H1 (cell line): ENCODE results near the gene UBAP2. TPM values are rescaled to one million over a fixed set of nuclear protein-coding genes. Genes with fewer than 3 reads are reported as not detected.

Experiments used
- CTCF ChIA-PET: fragments of 300-600 bp; sonication (Branson Sonifier 250); formaldehyde crosslinking; loops from one replicate; lab custom pipeline; 2021; ENCODE audit not compliant: partially characterized antibody; lab: Charles Lee
- POLR2A ChIA-PET: fragments of 300-600 bp; sonication (Branson Sonifier 250); formaldehyde crosslinking; loops from one replicate; lab custom pipeline; 2021; ENCODE audit warnings: inconsistent platforms; ENCODE audit not compliant: partially characterized antibody; lab: Charles Lee
- DNase-seq, 2 experiments: peaks; one replicate each; pipeline versions ENCODE4 v3.0.0 to v3.0.0-alpha.2; 2010 to 2022; ENCODE audit warnings: low spot score in 2 of 2, low read depth in 1 of 2, mixed read lengths in 1 of 2
- FAIRE-seq: peaks from 2 replicates; lab custom pipeline; 2011; peaks lifted over from hg19 to GRCh38; lab: Jason Lieb, UNC
- H2AFZ ChIP-seq: 2 replicates; pipeline ENCODE4 v1.8.1; 2012; ENCODE audit warnings: low read length, inconsistent platforms
- H2AK5ac ChIP-seq: 2 replicates; pipeline ENCODE4 v1.6.1; 2013; ENCODE audit warnings: low read depth, low read length
- H2BK120ac ChIP-seq: replicated peaks from 2 replicates; pipeline ENCODE3; 2013; ENCODE audit warnings: low read depth, low read length, inconsistent platforms
- H2BK12ac ChIP-seq: 2 replicates; pipeline ENCODE4 v1.6.1; 2013; ENCODE audit warnings: low read depth, low read length
- H2BK15ac ChIP-seq: 2 replicates; pipeline ENCODE4 v1.6.1; 2013; ENCODE audit warnings: low read length
- H2BK20ac ChIP-seq: 2 replicates; pipeline ENCODE4 v1.6.1; 2013; ENCODE audit warnings: low read length
- H2BK5ac ChIP-seq: 2 replicates; pipeline ENCODE4 v1.6.1; 2013; ENCODE audit warnings: low read depth, low read length
- H3K14ac ChIP-seq: 2 replicates; pipeline ENCODE4 v1.6.1; 2013; ENCODE audit warnings: inconsistent platforms; ENCODE audit not compliant: insufficient read length
- H3K18ac ChIP-seq: 2 replicates; pipeline ENCODE4 v1.6.1; 2013; ENCODE audit warnings: low read length; ENCODE audit errors: extremely low read depth
- H3K23ac ChIP-seq: 2 replicates; pipeline ENCODE4 v1.6.1; 2013; ENCODE audit warnings: inconsistent platforms; ENCODE audit not compliant: insufficient read length
- H3K23me2 ChIP-seq: 2 replicates; pipeline ENCODE4 v1.6.1; 2013; ENCODE audit warnings: low read depth, low read length
- H3K27ac ChIP-seq: 2 replicates; pipeline ENCODE4 v1.6.1; 2011; ENCODE audit warnings: low read depth, low read length, inconsistent platforms
- H3K27me3 ChIP-seq, 4 experiments: replicated peaks in 1 of 4; 1 replicate in 1 of 4; 2 replicates in 3 of 4; pipeline versions ENCODE4 v1.6.1 to v1.8.1; 2011 to 2013; ENCODE audit warnings: low read length in 3 of 4, mild to moderate bottlenecking in 3 of 4, inconsistent platforms in 2 of 4, mixed read lengths in 2 of 4, moderate library complexity in 1 of 4; ENCODE audit not compliant: control insufficient read depth in 3 of 4, insufficient read depth in 3 of 4; ENCODE audit errors: extremely low read depth in 1 of 4
- H3K36me3 ChIP-seq, 4 experiments: 2 replicates each; pipeline versions ENCODE4 v1.6.1 to v1.8.1; 2011 to 2013; ENCODE audit warnings: mild to moderate bottlenecking in 4 of 4, low read length in 3 of 4, moderate library complexity in 2 of 4, control low read depth in 1 of 4, inconsistent platforms in 1 of 4; ENCODE audit not compliant: insufficient read depth in 4 of 4, control insufficient read depth in 2 of 4
- H3K4ac ChIP-seq: replicated peaks from 2 replicates; pipeline ENCODE3; 2013; ENCODE audit warnings: low read length, low read depth, mixed read lengths, inconsistent platforms; ENCODE audit not compliant: insufficient read length
- H3K4me1 ChIP-seq, 4 experiments: replicated peaks in 1 of 4; 1 replicate in 1 of 4; 2 replicates in 3 of 4; pipeline versions ENCODE4 v1.6.1 to v1.8.1; 2011 to 2013; ENCODE audit warnings: low read length in 3 of 4, inconsistent platforms in 2 of 4, mixed read lengths in 1 of 4; ENCODE audit not compliant: insufficient read depth in 4 of 4, control insufficient read depth in 3 of 4
- H3K4me2 ChIP-seq, 2 experiments: 2 replicates each; pipeline versions ENCODE4 v1.6.1 to v1.8.1; 2011 to 2013; ENCODE audit warnings: low read depth in 2 of 2, low read length in 2 of 2, control low read depth in 1 of 2, inconsistent platforms in 1 of 2, mild to moderate bottlenecking in 1 of 2; ENCODE audit not compliant: insufficient read depth in 1 of 2
- H3K4me3 ChIP-seq, 4 experiments: fragments of 200-600, 300-600 bp in 1 of 4; sonication (generic), shearing (Covaris generic), sonication (Bioruptor Twin) in 1 of 4; 2 replicates each; pipeline versions ENCODE4 v1.5.1 to v1.8.1; 2011 to 2016; ENCODE audit warnings: low read length in 4 of 4, low read depth in 3 of 4, control low read depth in 2 of 4, inconsistent platforms in 2 of 4, mild to moderate bottlenecking in 2 of 4, mixed read lengths in 1 of 4, moderate library complexity in 1 of 4; ENCODE audit not compliant: insufficient read depth in 2 of 4; ENCODE audit errors: extremely low read depth in 1 of 4
- H3K56ac ChIP-seq: replicated peaks from 2 replicates; pipeline ENCODE3; 2013; ENCODE audit warnings: low read depth, mild to moderate bottlenecking, mixed read lengths, low read length, inconsistent platforms; ENCODE audit not compliant: insufficient read length
- H3K79me1 ChIP-seq: 2 replicates; pipeline ENCODE4 v1.6.1; 2013; ENCODE audit warnings: low read depth, low read length, control low read depth
- H3K79me2 ChIP-seq, 2 experiments: 2 replicates each; pipeline versions ENCODE4 v1.6.1 to v1.8.1; 2012 to 2013; ENCODE audit warnings: low read length in 2 of 2, mild to moderate bottlenecking in 2 of 2, inconsistent platforms in 1 of 2; ENCODE audit not compliant: insufficient read depth in 2 of 2, control insufficient read depth in 1 of 2
- H3K9ac ChIP-seq, 4 experiments: replicated peaks in 1 of 4; 1 replicate in 1 of 4; 2 replicates in 3 of 4; pipeline versions ENCODE4 v1.6.1 to v1.8.1; 2011 to 2013; ENCODE audit warnings: low read depth in 3 of 4, low read length in 3 of 4, control low read depth in 2 of 4, mild to moderate bottlenecking in 2 of 4, moderate library complexity in 2 of 4, inconsistent platforms in 1 of 4; ENCODE audit errors: extremely low read depth in 1 of 4
- H3K9me3 ChIP-seq, 2 experiments: 2 replicates each; pipeline versions ENCODE4 v1.6.1 to v1.8.1; 2012 to 2013; ENCODE audit warnings: mild to moderate bottlenecking in 2 of 2, moderate library complexity in 2 of 2, control low read depth in 1 of 2, inconsistent platforms in 1 of 2, low read depth in 1 of 2, low read length in 1 of 2, mixed read lengths in 1 of 2; ENCODE audit not compliant: insufficient read depth in 2 of 2
- H4K20me1 ChIP-seq, 2 experiments: replicated peaks in 1 of 2; 2 replicates each; pipeline versions ENCODE3 to v1.8.1; 2011 to 2013; ENCODE audit warnings: inconsistent platforms in 2 of 2, low read length in 2 of 2, mild to moderate bottlenecking in 1 of 2; ENCODE audit not compliant: insufficient read depth in 2 of 2, control insufficient read depth in 1 of 2
- H4K5ac ChIP-seq: 2 replicates; pipeline ENCODE4 v1.6.1; 2013; ENCODE audit warnings: low read length, low read depth, mixed read lengths, inconsistent platforms; ENCODE audit not compliant: insufficient read length
- H4K8ac ChIP-seq: 2 replicates; pipeline ENCODE4 v1.8.0; 2013; ENCODE audit warnings: mild to moderate bottlenecking, moderate library complexity, low read length, inconsistent platforms; ENCODE audit not compliant: insufficient read depth; ENCODE audit errors: extremely low read depth
- H4K91ac ChIP-seq: replicated peaks from 2 replicates; pipeline ENCODE3; 2013; ENCODE audit warnings: low read length, mixed read lengths, inconsistent platforms; ENCODE audit not compliant: insufficient read length
- BACH1 ChIP-seq: IDR thresholded peaks from 2 replicates; pipeline ENCODE4 v1.6.1; 2012; ENCODE audit warnings: low read length, improper control_type of control experiment
- BRCA1 ChIP-seq: IDR thresholded peaks from 2 replicates; pipeline ENCODE4 v1.6.1; 2012; ENCODE audit warnings: low read depth, low read length, improper control_type of control experiment
- CBX8 ChIP-seq: fragments of 300-800, 300-1000 bp; sonication (generic); IDR thresholded peaks from 2 replicates; pipeline ENCODE4 v1.7.1; 2016; ENCODE audit warnings: low read depth, low read length, borderline replicate concordance
- HDAC2 ChIP-seq, 2 experiments: fragments of 300-600 bp in 1 of 2; sonication (generic) in 1 of 2; IDR thresholded peaks; 2 replicates each; pipeline ENCODE4 v1.6.1; 2011 to 2012; ENCODE audit warnings: low read depth in 2 of 2, low read length in 2 of 2, mild to moderate bottlenecking in 2 of 2, moderate library complexity in 2 of 2, borderline replicate concordance in 1 of 2, inconsistent platforms in 1 of 2
- HDAC6 ChIP-seq: IDR thresholded peaks from one replicate; pipeline ENCODE4 v1.7.1; 2012; ENCODE audit warnings: low read depth, mild to moderate bottlenecking, inconsistent platforms, low read length, moderate library complexity
- POLR2AphosphoS5 ChIP-seq: IDR thresholded peaks from 2 replicates; pipeline ENCODE4 v1.6.1; 2011; ENCODE audit warnings: low read depth, low read length
- RBBP5 ChIP-seq: IDR thresholded peaks from 2 replicates; pipeline ENCODE4 v1.7.1; 2012; ENCODE audit warnings: low read depth, mild to moderate bottlenecking, inconsistent platforms, low read length, moderate library complexity, borderline replicate concordance
- SIRT6 ChIP-seq: IDR thresholded peaks from one replicate; pipeline ENCODE4 v1.7.1; 2012; ENCODE audit warnings: low read length, inconsistent platforms
- SIX5 ChIP-seq: IDR thresholded peaks from 2 replicates; pipeline ENCODE4 v1.6.1; 2011; ENCODE audit warnings: mild to moderate bottlenecking, low read depth, low read length
- SP2 ChIP-seq: IDR thresholded peaks from 2 replicates; pipeline ENCODE4 v1.6.1; 2012; ENCODE audit warnings: mild to moderate bottlenecking, low read length, inconsistent platforms
- SUZ12 ChIP-seq: fragments of 200-600 bp; sonication (generic); IDR thresholded peaks from 2 replicates; pipeline ENCODE4 v1.6.1; 2012; ENCODE audit warnings: mild to moderate bottlenecking, inconsistent platforms, low read length, moderate library complexity, mixed read lengths
- TCF12 ChIP-seq: IDR thresholded peaks from 2 replicates; pipeline ENCODE4 v1.6.1; 2011; ENCODE audit warnings: low read depth, mild to moderate bottlenecking, low read length
- WGBS, 2 experiments: shearing (Covaris generic) in 1 of 2; methylation state at CpG; one replicate each; pipeline versions ENCODE4 v1.1.6 to v1.1.7; 2013 to 2015; ENCODE audit warnings: low lambda C conversion rate in 2 of 2, mixed read lengths in 2 of 2, inconsistent platforms in 1 of 2, low coverage in 1 of 2, missing lambda C conversion rate in 1 of 2; ENCODE audit not compliant: insufficient replicate concordance in 2 of 2, insufficient coverage in 1 of 2, insufficient read length in 1 of 2; ENCODE audit errors: extremely low coverage in 1 of 2, missing lambda C conversion rate in 1 of 2; 5-methylcytosine and 5-hydroxymethylcytosine counted together
- polyA plus RNA-seq, 7 experiments: library from polyadenylated mRNA; depleted of rRNA in 3 of 7; stranded (reverse) in 5 of 7; unstranded in 2 of 7; fragments of >200 nt in 5 of 7; fragments of 200-250 nt in 2 of 7; gene quantifications; 1 replicate in 5 of 7; 2 replicates in 1 of 7; 4 replicates in 1 of 7; pipeline versions ENCODE4 v1.2.1 to v1.2.3, GENCODE V29; 2011 to 2013; ENCODE audit warnings: missing spikeins in 2 of 7, mixed read lengths in 2 of 7
- total RNA-seq: library from RNA; stranded (reverse); fragmentation: NEBNext Ultra II Directional; extraction: Animal tissue kit (Norgen Biotek cat#: 25700); gene quantifications from 2 replicates; pipeline ENCODE4 v1.2.1, GENCODE V29; 2021
- TF ChIP-seq, protein P1 (sequence below): IDR thresholded peaks from 2 replicates; pipeline ENCODE4 v1.6.1; 2012; ENCODE audit warnings: low read length, inconsistent platforms

Gene UBAP2
- total and polyA plus RNA-seq, 2 of the 8 experiments (the other 6 are each of a cell fraction or from before 2014, with no cell fraction given), result 75.0 to 81.4 TPM

DNA sequence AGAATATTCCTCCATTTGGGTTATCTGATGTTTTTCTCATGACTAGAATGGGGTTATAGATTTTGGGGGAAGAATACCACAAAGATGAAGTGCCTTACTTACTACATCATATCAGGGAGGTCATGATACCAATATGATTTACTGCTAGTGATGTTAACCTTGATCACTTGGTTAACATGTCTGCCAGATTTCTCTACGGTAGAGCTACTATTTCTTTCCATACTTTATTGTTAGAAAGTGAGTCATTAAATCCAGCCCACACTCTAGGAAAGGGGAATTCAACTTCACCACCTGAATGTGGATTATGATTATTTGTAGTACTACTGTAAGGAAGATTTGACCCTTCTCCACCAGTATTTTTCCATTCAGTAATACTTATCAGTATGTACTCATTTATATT, 167.1 kb downstream of the UBAP2 start:
- Histone ChIP-seq H3K9ac (no peak overlapping the region), H3K14ac (no peak overlapping the region), H2AK5ac (no peak overlapping the region), H2BK20ac (no peak overlapping the region), H3K18ac (no peak overlapping the region), H2BK12ac (no peak overlapping the region), H3K79me1 (peaks cover 6% of the 10 kb centered on the region; the same call in 1 of the 2 replicates), H4K8ac (no peak overlapping the region), H3K23ac (no peak overlapping the region), H3K4me3 (no peak overlapping the region), H3K79me2 (peaks cover 0 to 83% of the 10 kb centered on the region in 2 experiments; a peak in 3 of 4 replicates), H4K5ac (no peak overlapping the region), H2BK5ac (no peak overlapping the region), H3K4me1 (peaks cover 0 to 7% (median 4%) of the 10 kb centered on the region in 4 experiments; a peak in 3 of 7 replicates), H3K56ac (no peak overlapping the region), H3K27me3 (no peaks in the 10 kb centered on the region), H3K36me3 (no peaks in the 10 kb centered on the region; a peak in 1 of 8 replicates), H2AFZ (no peak overlapping the region), H3K23me2 (no peaks in the 10 kb centered on the region; the same call in 1 of the 2 replicates), H3K4ac (no peak overlapping the region), H3K27ac (no peak overlapping the region), H3K4me2 (no peak overlapping the region), H4K20me1 (peaks cover 3 to 14% of the 10 kb centered on the region in 2 experiments), H3K9me3 (no peaks in the 10 kb centered on the region), H2BK120ac (no peak overlapping the region), H4K91ac (no peak overlapping the region), H2BK15ac (no peak overlapping the region)
- TF ChIP-seq SIX5 (no peak), SUZ12 (no peak), HDAC2 (IDR thresholded peaks at IDR 0.05; ENCODE audit: borderline replicate concordance in 1 of 2, low read depth in 2 of 2, low read length in 2 of 2) (no peak), CBX8 (no peak), TCF12 (no peak), BRCA1 (no peak), SP2 (no peak), HDAC6 (no peak), BACH1 (no peak), POLR2AphosphoS5 (no peak), RBBP5 (no peak), SIRT6 (no peak)
- TF ChIP-seq, protein P1, sequence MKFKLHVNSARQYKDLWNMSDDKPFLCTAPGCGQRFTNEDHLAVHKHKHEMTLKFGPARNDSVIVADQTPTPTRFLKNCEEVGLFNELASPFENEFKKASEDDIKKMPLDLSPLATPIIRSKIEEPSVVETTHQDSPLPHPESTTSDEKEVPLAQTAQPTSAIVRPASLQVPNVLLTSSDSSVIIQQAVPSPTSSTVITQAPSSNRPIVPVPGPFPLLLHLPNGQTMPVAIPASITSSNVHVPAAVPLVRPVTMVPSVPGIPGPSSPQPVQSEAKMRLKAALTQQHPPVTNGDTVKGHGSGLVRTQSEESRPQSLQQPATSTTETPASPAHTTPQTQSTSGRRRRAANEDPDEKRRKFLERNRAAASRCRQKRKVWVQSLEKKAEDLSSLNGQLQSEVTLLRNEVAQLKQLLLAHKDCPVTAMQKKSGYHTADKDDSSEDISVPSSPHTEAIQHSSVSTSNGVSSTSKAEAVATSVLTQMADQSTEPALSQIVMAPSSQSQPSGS, result no peak
- CTCF ChIA-PET, result interaction anchor here (1.3 to 1.6 kb wide), 3 partner anchors 12 to 103 kb away, joined by 3 to 4 read pairs (median 4); no protein-coding TSS in a partner anchor
- DNase-seq, result no peak
- POLR2A ChIA-PET, result interaction anchor here (1.6 kb wide), 1 partner anchor 65 kb away, joined by 5 read pairs; no protein-coding TSS in a partner anchor
- 96% methylated on average over 1 of the region's 1 CpG; no CpG with 5 or more reads in 1 of the 2 experiments for WGBS, 2 experiments
- no peak for FAIRE-seq
